ENCODE data around the gene CDSN. TPM values are rescaled to one million over a fixed set of nuclear protein-coding genes. Genes with fewer than 3 reads are reported as not detected.

The CDSN gene
- total and polyA plus RNA-seq, 2 of the 8 experiments (the other 6 are each of a cell fraction or from before 2014, with no cell fraction given), result not detected

GRCh38 chr6:31092769-31093505, 27.3 kb downstream of the CDSN start (continued):
- no peak for TF ChIP-seq CTBP2 (IDR thresholded peaks at IDR 0.05; ENCODE audit: borderline replicate concordance, insufficient read depth, insufficient read length, low read length)
- no peak for TF ChIP-seq KDM1A (IDR thresholded peaks at IDR 0.05; ENCODE audit: borderline replicate concordance, low read length)
- TF ChIP-seq TAF1 (IDR thresholded peaks at IDR 0.05; ENCODE audit: low read depth, low read length), result no peak
- no peak for TF ChIP-seq YY1 (IDR thresholded peaks at IDR 0.05; ENCODE audit: low read depth, low read length)
- TF ChIP-seq E2F6 (IDR thresholded peaks at IDR 0.05), result no peak
- no peak for TF ChIP-seq POLR2AphosphoS5 (IDR thresholded peaks at IDR 0.05; ENCODE audit: low read depth, low read length)
- TF ChIP-seq HDAC6 (IDR thresholded peaks at IDR 0.05; ENCODE audit: low read depth, low read length), result no peak
- no peak for TF ChIP-seq CEBPB (IDR thresholded peaks at IDR 0.05; ENCODE audit: low read depth, low read length)

All from H1 (cell line).